Parathyroid adenoma (tissue), 2 donors: ENCODE measurements around the gene LARGE1.

Experiments used
- H2AFZ ChIP-seq: fragments of 300-600 bp; sonication (generic); one replicate; pipeline ENCODE4 v1.7.0; 2017; ENCODE audit warnings: antibody characterized with exemption, mild to moderate bottlenecking
- H3K27ac ChIP-seq: fragments of 300-600 bp; sonication (generic); one replicate; pipeline ENCODE4 v1.7.0; 2017
- H3K27me3 ChIP-seq: fragments of 300-600 bp; sonication (generic); one replicate; pipeline ENCODE4 v1.7.0; 2017; ENCODE audit warnings: low read length; ENCODE audit not compliant: control insufficient read depth, insufficient read depth
- H3K36me3 ChIP-seq: fragments of 300-600 bp; sonication (generic); one replicate; pipeline ENCODE4 v1.7.0; 2017; ENCODE audit warnings: low read length; ENCODE audit not compliant: control insufficient read depth, insufficient read depth
- H3K4me1 ChIP-seq: fragments of 300-600 bp; sonication (generic); one replicate; pipeline ENCODE4 v1.7.0; 2017; ENCODE audit warnings: control low read depth
- H3K4me2 ChIP-seq: fragments of 300-600 bp; sonication (generic); one replicate; pipeline ENCODE4 v1.7.0; 2017; ENCODE audit warnings: low read length
- H3K4me3 ChIP-seq: fragments of 300-600 bp; sonication (generic); one replicate; pipeline ENCODE4 v1.7.0; 2017; ENCODE audit warnings: low read depth, low read length
- H3K79me2 ChIP-seq: fragments of 300-600 bp; sonication (generic); one replicate; pipeline ENCODE4 v1.7.0; 2017; ENCODE audit warnings: control low read depth
- H3K9ac ChIP-seq: fragments of 300-600 bp; sonication (generic); one replicate; pipeline ENCODE4 v1.7.0; 2017; ENCODE audit warnings: mild to moderate bottlenecking
- H3K9me3 ChIP-seq: fragments of 300-600 bp; sonication (generic); one replicate; pipeline ENCODE4 v1.7.0; 2017; ENCODE audit warnings: low read length; ENCODE audit not compliant: control insufficient read depth
- CTCF ChIP-seq: fragments of 300-600 bp; sonication (generic); IDR thresholded peaks from one replicate; pipeline ENCODE4 v1.7.0; 2017; ENCODE audit warnings: antibody characterized with exemption, mild to moderate bottlenecking
- donor health status: primary hyperparathyroidism.

Gene LARGE1

GRCh38 chr22:33920197-33920540, at the start of gene LARGE1:
Gene LARGE1 (minus strand): TSS chr22:33920476.
- Histone ChIP-seq H3K9ac (peak within 1 kb of the TSS; percentile 19), H3K4me3 (peak within 1 kb of the TSS; percentile 59), H3K4me1 (peaks cover 2% of the 10 kb centered on the region), H2AFZ (peak within 1 kb of the TSS; percentile 88), H3K9me3 (no peaks in the 10 kb centered on the region), H3K27me3 (no peaks in the 10 kb centered on the region), H3K27ac (peak within 1 kb of the TSS; percentile 44), H3K79me2 (no peaks in the 10 kb centered on the region), H3K36me3 (no peaks in the 10 kb centered on the region), H3K4me2 (peak within 1 kb of the TSS; percentile 79)
- no peak for TF ChIP-seq CTCF

- H3K36me3 ChIP-seq, result no peaks in the 10 kb centered on the region
- no peaks in the 10 kb centered on the region for H3K79me2 ChIP-seq
- H3K4me3 ChIP-seq, result no peak overlapping the region
- no peak overlapping the region for H2AFZ ChIP-seq
- no peak overlapping the region for H3K4me2 ChIP-seq
- no peak overlapping the region for H3K9ac ChIP-seq
- no peak overlapping the region for H3K27ac ChIP-seq
- no peaks in the 10 kb centered on the region for H3K27me3 ChIP-seq
- no peak for TF ChIP-seq CTCF
- H3K4me1 ChIP-seq, result no peaks in the 10 kb centered on the region
- no peaks in the 10 kb centered on the region for H3K9me3 ChIP-seq
Observed at GRCh38 chr22:33969045-33969444, 48.8 kb upstream of the LARGE1 start.

GRCh38 chr22:33964121-33964520, 43.8 kb upstream of the LARGE1 start:
- no peak overlapping the region for H3K4me3 ChIP-seq
- H3K4me1 ChIP-seq, result no peaks in the 10 kb centered on the region
- H3K4me2 ChIP-seq, result no peak overlapping the region
- no peak overlapping the region for H3K27ac ChIP-seq
- H3K9ac ChIP-seq, result no peak overlapping the region
- H3K36me3 ChIP-seq, result no peaks in the 10 kb centered on the region
- no peaks in the 10 kb centered on the region for H3K27me3 ChIP-seq
- H3K79me2 ChIP-seq, result no peaks in the 10 kb centered on the region
- H3K9me3 ChIP-seq, result no peaks in the 10 kb centered on the region
- no peak for TF ChIP-seq CTCF
- no peak overlapping the region for H2AFZ ChIP-seq

GRCh38 chr22:33962409-33962808, 42.1 kb upstream of the LARGE1 start:
- Histone ChIP-seq H2AFZ (no peak overlapping the region), H3K4me1 (no peaks in the 10 kb centered on the region), H3K4me2 (no peak overlapping the region), H3K36me3 (no peaks in the 10 kb centered on the region), H3K79me2 (no peaks in the 10 kb centered on the region), H3K4me3 (no peak overlapping the region), H3K9ac (no peak overlapping the region), H3K27me3 (no peaks in the 10 kb centered on the region), H3K27ac (no peak overlapping the region), H3K9me3 (no peaks in the 10 kb centered on the region)
- TF ChIP-seq CTCF, result no peak

- Histone ChIP-seq H3K9ac (no peak overlapping the region), H3K79me2 (no peaks in the 10 kb centered on the region)
- no peak for TF ChIP-seq CTCF
Observed at GRCh38 chr22:33958741-33959140, 38.5 kb upstream of the LARGE1 start.

More at GRCh38 chr22:33958741-33959140, 38.5 kb upstream of the LARGE1 start:
- Histone ChIP-seq H3K4me1 (no peaks in the 10 kb centered on the region), H3K27me3 (no peaks in the 10 kb centered on the region), H3K9me3 (no peaks in the 10 kb centered on the region), H3K27ac (no peak overlapping the region), H3K4me2 (no peak overlapping the region), H3K36me3 (no peaks in the 10 kb centered on the region), H3K4me3 (no peak overlapping the region), H2AFZ (no peak overlapping the region)
